Measurements from ENCODE around the gene PRR35. TPM values are rescaled to one million over a fixed set of nuclear protein-coding genes. Genes with fewer than 3 reads are reported as not detected.

Gene PRR35
- total RNA-seq, 2 experiments from 2014 or later: not detected

GRCh38 chr16:575354-576196, 15.4 kb downstream of the PRR35 start:
- H3K27ac ChIP-seq (ENCODE audit: low read depth in 1 of 2, low read length in 2 of 2): no peak overlapping the region
- Mint-ChIP-seq H3K4me1 (ENCODE audit: low read depth) (peaks cover 15% of the 10 kb centered on the region), H3K4me3 (no peak overlapping the region), H3K27me3 (no peaks in the 10 kb centered on the region), H3K36me3 (ENCODE audit: low read depth) (peaks cover 4% of the 10 kb centered on the region), H3K27ac (no peak overlapping the region), H3K9me3 (no peaks in the 10 kb centered on the region)
- DNase-seq: no peak
- peaks cover 6% of the 10 kb centered on the region for H3K36me3 ChIP-seq (ENCODE audit: insufficient read depth, low read length)
- H3K9me3 ChIP-seq (ENCODE audit: control insufficient read depth in 1 of 2, insufficient read depth in 1 of 2, low read length in 2 of 2): no peaks in the 10 kb centered on the region
- H3K27me3 ChIP-seq (ENCODE audit: control insufficient read depth in 1 of 2, insufficient read depth in 2 of 2, low read length in 2 of 2): no peaks in the 10 kb centered on the region
- no peak for ATAC-seq (ENCODE audit: poor library complexity)
- CTCF ChIA-PET: no interaction called here
- no peak overlapping the region for H3K4me3 ChIP-seq (ENCODE audit: low read length)
- POLR2A ChIA-PET: no interaction called here
- H3K4me1 ChIP-seq (ENCODE audit: insufficient read depth, low read length): peaks cover 14% of the 10 kb centered on the region
- intact Hi-C loops (cut with DNase I, micrococcal nuclease): no loop called here
- no peak for TF ChIP-seq CTCF (IDR thresholded peaks at IDR 0.05)

GRCh38 chr16:576197-576822, 16.1 kb downstream of the PRR35 start:
- no peaks in the 10 kb centered on the region for H3K9me3 ChIP-seq (ENCODE audit: control insufficient read depth in 1 of 2, insufficient read depth in 1 of 2, low read length in 2 of 2)
- no peak for DNase-seq
- no peaks in the 10 kb centered on the region for H3K27me3 ChIP-seq (ENCODE audit: control insufficient read depth in 1 of 2, insufficient read depth in 2 of 2, low read length in 2 of 2)
- Mint-ChIP-seq H3K36me3 (ENCODE audit: low read depth) (no peaks in the 10 kb centered on the region), H3K27ac (no peak overlapping the region), H3K9me3 (no peaks in the 10 kb centered on the region), H3K4me1 (ENCODE audit: low read depth) (peaks cover 8% of the 10 kb centered on the region), H3K4me3 (no peak overlapping the region), H3K27me3 (no peaks in the 10 kb centered on the region)
- ChIA-PET CTCF (no interaction called here), POLR2A (interaction anchor here (0.9 to 1.2 kb wide), 3 partner anchors 12 to 119 kb away, joined by 3 to 6 read pairs (median 3); no protein-coding TSS in a partner anchor)
- peaks cover 7% of the 10 kb centered on the region for H3K4me1 ChIP-seq (ENCODE audit: insufficient read depth, low read length)
- no peak for ATAC-seq (ENCODE audit: poor library complexity)
- no peak overlapping the region for H3K27ac ChIP-seq (ENCODE audit: low read depth in 1 of 2, low read length in 2 of 2)
- no peak for TF ChIP-seq CTCF (IDR thresholded peaks at IDR 0.05)
- H3K36me3 ChIP-seq (ENCODE audit: insufficient read depth, low read length): peaks cover 6% of the 10 kb centered on the region
- intact Hi-C loops (cut with DNase I, micrococcal nuclease): no loop called here
- no peak overlapping the region for H3K4me3 ChIP-seq (ENCODE audit: low read length)

- intact Hi-C loops (cut with DNase I, micrococcal nuclease): no loop called here
- peaks cover 3% of the 10 kb centered on the region for H3K4me1 Mint-ChIP-seq (ENCODE audit: low read depth)
- H3K36me3 ChIP-seq (ENCODE audit: insufficient read depth, low read length): peaks cover 6% of the 10 kb centered on the region
- H3K27me3 ChIP-seq (ENCODE audit: control insufficient read depth in 1 of 2, insufficient read depth in 2 of 2, low read length in 2 of 2): no peaks in the 10 kb centered on the region
- H3K4me3 Mint-ChIP-seq: no peak overlapping the region
- H3K9me3 ChIP-seq (ENCODE audit: control insufficient read depth in 1 of 2, insufficient read depth in 1 of 2, low read length in 2 of 2): no peaks in the 10 kb centered on the region
- TF ChIP-seq CTCF (IDR thresholded peaks at IDR 0.05): no peak
- no peaks in the 10 kb centered on the region for H3K36me3 Mint-ChIP-seq (ENCODE audit: low read depth)
- H3K9me3 Mint-ChIP-seq: no peaks in the 10 kb centered on the region
- peaks cover 4% of the 10 kb centered on the region for H3K4me1 ChIP-seq (ENCODE audit: insufficient read depth, low read length)
- CTCF ChIA-PET: no interaction called here
- POLR2A ChIA-PET: interaction anchor here (0.9 to 1.2 kb wide), 3 partner anchors 12 to 119 kb away, joined by 3 to 6 read pairs (median 3); no protein-coding TSS in a partner anchor
- no peak for ATAC-seq (ENCODE audit: poor library complexity)
- no peak for DNase-seq
- H3K27ac Mint-ChIP-seq: no peak overlapping the region
- no peak overlapping the region for H3K4me3 ChIP-seq (ENCODE audit: low read length)
- no peaks in the 10 kb centered on the region for H3K27me3 Mint-ChIP-seq
- no peak overlapping the region for H3K27ac ChIP-seq (ENCODE audit: low read depth in 1 of 2, low read length in 2 of 2)
These were observed 16.6 kb downstream of the PRR35 start for GRCh38 chr16:576823-577201.

Measured in CD4-positive, alpha-beta T cell (primary cell).